Smooth muscle cell (in vitro differentiated cells): ENCODE measurements around the gene ADAMTS4. TPM values are rescaled to one million over a fixed set of nuclear protein-coding genes. Genes with fewer than 3 reads are reported as not detected.

ENCODE experiments used
- DNase-seq: peaks from one replicate; lab custom pipeline; 2025; ENCODE audit not compliant: unreplicated experiment; lab: John Stamatoyannopoulos, UW
- H2AFZ ChIP-seq: fragments of 200-600 bp; sonication (generic); 2 replicates; pipeline ENCODE4 v1.6.0; 2016; ENCODE audit warnings: antibody characterized with exemption, low read depth, mild to moderate bottlenecking
- H3F3A ChIP-seq: fragments of 200-600 bp; sonication (generic); 2 replicates; pipeline ENCODE4 v1.6.0; 2017; ENCODE audit warnings: antibody characterized with exemption, low read depth
- H3K27ac ChIP-seq: fragments of 200-600 bp; sonication (generic); 2 replicates; pipeline ENCODE4 v1.5.1; 2016; ENCODE audit warnings: low read depth, mild to moderate bottlenecking
- H3K27me3 ChIP-seq: fragments of 200-600 bp; sonication (generic); 2 replicates; pipeline ENCODE4 v1.6.1; 2016; ENCODE audit warnings: low read depth, mild to moderate bottlenecking
- H3K36me3 ChIP-seq: fragments of 200-600 bp; sonication (generic); 2 replicates; pipeline ENCODE4 v1.5.1; 2016; ENCODE audit warnings: low read depth
- H3K4me1 ChIP-seq: fragments of 200-600 bp; sonication (generic); 2 replicates; pipeline ENCODE4 v1.5.1; 2016; ENCODE audit warnings: low read depth
- H3K4me2 ChIP-seq: fragments of 200-600 bp; sonication (generic); 2 replicates; pipeline ENCODE4 v1.6.0; 2016; ENCODE audit warnings: mild to moderate bottlenecking
- H3K4me3 ChIP-seq: fragments of 200-600 bp; sonication (generic); 2 replicates; pipeline ENCODE4 v1.5.1; 2016; ENCODE audit warnings: mild to moderate bottlenecking
- H3K79me2 ChIP-seq: fragments of 200-600 bp; sonication (generic); 2 replicates; pipeline ENCODE4 v1.6.0; 2016; ENCODE audit warnings: low read depth, mild to moderate bottlenecking
- H3K9ac ChIP-seq: fragments of 200-600 bp; sonication (generic); 2 replicates; pipeline ENCODE4 v1.6.0; 2016; ENCODE audit warnings: low read depth
- H3K9me3 ChIP-seq: fragments of 200-600 bp; sonication (generic); replicated peaks from 2 replicates; pipeline ENCODE4 v1.5.1; 2016; ENCODE audit warnings: low read depth
- H4K20me1 ChIP-seq: fragments of 200-600 bp; sonication (generic); 2 replicates; pipeline ENCODE4 v1.6.0; 2016; ENCODE audit warnings: low read depth
- WGBS: methylation state at CpG from one replicate; pipeline ENCODE4 v1.1.7; 2016; ENCODE audit warnings: low lambda C conversion rate; 5-methylcytosine and 5-hydroxymethylcytosine counted together
- polyA plus RNA-seq: library from polyadenylated mRNA; unstranded; fragments of >200 nt; fragmentation: Nextera tagmentation; extraction: Ambion mirVana; gene quantifications from 2 replicates; pipeline ENCODE4 v1.2.1, GENCODE V29; 2016
- total RNA-seq: library from RNA; depleted of rRNA; stranded (reverse); fragments of >200 nt; gene quantifications from 2 replicates; pipeline ENCODE4 v1.2.3, GENCODE V29; 2014
- TF ChIP-seq, protein P1 (sequence below): fragments of 200-600 bp; sonication (generic); IDR thresholded peaks from 2 replicates; pipeline ENCODE4 v1.5.1; 2017; ENCODE audit warnings: borderline replicate concordance, mild to moderate bottlenecking, antibody characterized with exemption; ENCODE audit not compliant: insufficient read depth, poor library complexity, severe bottlenecking

The ADAMTS4 gene
- total and polyA plus RNA-seq, 2 experiments from 2014 or later = 17.1 to 28.3 TPM

DNA sequence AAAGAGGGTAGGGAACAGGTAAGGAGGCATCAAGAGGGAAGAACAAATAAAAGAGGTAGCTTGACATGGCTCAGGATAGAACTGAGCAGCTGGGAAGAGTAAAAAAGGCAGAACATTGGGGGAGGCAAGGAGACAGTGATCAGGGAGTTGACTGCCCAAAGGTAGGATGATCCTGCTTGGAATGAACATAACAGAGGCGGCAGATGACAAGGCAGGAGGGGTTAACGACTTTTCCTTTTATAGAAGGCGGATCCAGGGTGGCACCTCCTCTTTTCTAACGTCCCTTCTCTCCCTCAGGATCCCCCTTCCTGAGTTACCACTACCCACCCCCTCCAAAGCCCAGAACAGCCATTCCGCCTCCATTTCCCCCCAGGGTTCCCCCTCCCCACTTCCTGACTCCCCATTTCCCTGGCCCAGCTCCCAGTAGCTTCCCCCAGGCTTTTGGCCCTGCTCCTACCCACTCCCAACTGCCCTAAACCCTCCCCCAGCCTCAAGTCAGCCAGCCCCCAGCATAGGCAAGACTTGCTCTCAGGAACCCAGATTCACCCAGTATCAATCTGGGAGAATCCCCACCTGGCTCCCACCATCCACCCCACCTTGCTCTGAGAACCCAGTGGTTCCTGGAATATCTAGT, 769 bp upstream of the ADAMTS4 start:
- TF ChIP-seq, protein P1, sequence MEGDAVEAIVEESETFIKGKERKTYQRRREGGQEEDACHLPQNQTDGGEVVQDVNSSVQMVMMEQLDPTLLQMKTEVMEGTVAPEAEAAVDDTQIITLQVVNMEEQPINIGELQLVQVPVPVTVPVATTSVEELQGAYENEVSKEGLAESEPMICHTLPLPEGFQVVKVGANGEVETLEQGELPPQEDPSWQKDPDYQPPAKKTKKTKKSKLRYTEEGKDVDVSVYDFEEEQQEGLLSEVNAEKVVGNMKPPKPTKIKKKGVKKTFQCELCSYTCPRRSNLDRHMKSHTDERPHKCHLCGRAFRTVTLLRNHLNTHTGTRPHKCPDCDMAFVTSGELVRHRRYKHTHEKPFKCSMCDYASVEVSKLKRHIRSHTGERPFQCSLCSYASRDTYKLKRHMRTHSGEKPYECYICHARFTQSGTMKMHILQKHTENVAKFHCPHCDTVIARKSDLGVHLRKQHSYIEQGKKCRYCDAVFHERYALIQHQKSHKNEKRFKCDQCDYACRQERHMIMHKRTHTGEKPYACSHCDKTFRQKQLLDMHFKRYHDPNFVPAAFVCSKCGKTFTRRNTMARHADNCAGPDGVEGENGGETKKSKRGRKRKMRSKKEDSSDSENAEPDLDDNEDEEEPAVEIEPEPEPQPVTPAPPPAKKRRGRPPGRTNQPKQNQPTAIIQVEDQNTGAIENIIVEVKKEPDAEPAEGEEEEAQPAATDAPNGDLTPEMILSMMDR = no peak
- H4K20me1 ChIP-seq = no peaks in the 10 kb centered on the region
- peak overlapping the region; percentile 98 for H3K27ac ChIP-seq
- no peaks in the 10 kb centered on the region for H3K36me3 ChIP-seq
- peak overlapping the region; percentile 33 for H2AFZ ChIP-seq
- peaks cover 11% of the 10 kb centered on the region for H3F3A ChIP-seq
- WGBS = 0% methylated on average over 1 of the region's 5 CpGs
- no peaks in the 10 kb centered on the region for H3K27me3 ChIP-seq
- H3K9me3 ChIP-seq = no peaks in the 10 kb centered on the region
- H3K4me2 ChIP-seq = peak overlapping the region; percentile 87
- H3K4me1 ChIP-seq = peaks cover 55% of the 10 kb centered on the region
- H3K4me3 ChIP-seq = no peak overlapping the region
- no peak for DNase-seq
- H3K9ac ChIP-seq = peak overlapping the region; percentile 47
- H3K79me2 ChIP-seq = peaks cover 26% of the 10 kb centered on the region

DNA sequence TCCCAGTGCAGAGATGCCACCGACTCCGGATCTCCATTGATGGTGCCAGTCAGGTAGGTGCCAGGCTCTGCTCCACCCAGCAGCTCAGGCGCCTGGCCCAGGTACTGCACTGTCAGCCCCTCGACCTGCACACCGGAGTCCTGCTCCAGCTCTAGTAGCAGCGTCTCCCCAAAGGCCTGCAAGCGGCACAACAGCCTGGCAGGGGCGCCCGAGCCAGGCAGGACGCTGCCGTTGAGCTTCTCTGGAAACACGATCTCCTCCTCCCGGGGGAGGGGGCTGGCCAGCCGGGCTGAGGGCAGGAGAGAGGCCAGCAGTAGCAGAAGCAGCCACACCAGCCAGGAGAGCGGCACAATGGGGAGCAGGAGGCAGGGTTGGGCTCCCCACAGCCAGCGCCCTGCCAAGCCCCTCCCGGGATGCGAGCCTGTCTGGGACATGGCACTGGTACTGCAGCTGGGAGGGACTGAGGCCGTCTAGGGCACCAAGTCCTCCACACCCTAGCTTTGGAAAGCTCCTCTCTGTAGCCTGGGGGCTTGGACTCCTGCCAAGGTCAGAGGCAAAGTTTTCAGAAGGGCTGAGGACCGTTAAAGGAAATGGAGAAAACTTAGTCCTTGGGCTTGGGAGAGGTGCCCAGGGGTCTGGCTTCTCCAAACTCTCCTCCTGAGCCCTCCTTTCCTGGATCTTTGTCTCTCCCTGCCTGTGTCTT, 509 bp downstream of the ADAMTS4 start:
- Histone ChIP-seq H3K79me2 (peaks cover 17% of the 10 kb centered on the region), H3K4me2 (peak overlapping the region; percentile 87), H3K27me3 (no peaks in the 10 kb centered on the region), H3K9ac (peak overlapping the region; percentile 14), H3K4me1 (peaks cover 54% of the 10 kb centered on the region), H3K9me3 (no peaks in the 10 kb centered on the region), H3K4me3 (peak overlapping the region; percentile 45), H3F3A (peaks cover 11% of the 10 kb centered on the region), H4K20me1 (no peaks in the 10 kb centered on the region), H3K36me3 (no peaks in the 10 kb centered on the region), H2AFZ (no peak overlapping the region), H3K27ac (peak overlapping the region; percentile 98)
- 33% methylated on average over 20 of the region's 20 CpGs for WGBS
- DNase-seq = peak; percentile 60
- TF ChIP-seq, protein P1 = no peak

DNA sequence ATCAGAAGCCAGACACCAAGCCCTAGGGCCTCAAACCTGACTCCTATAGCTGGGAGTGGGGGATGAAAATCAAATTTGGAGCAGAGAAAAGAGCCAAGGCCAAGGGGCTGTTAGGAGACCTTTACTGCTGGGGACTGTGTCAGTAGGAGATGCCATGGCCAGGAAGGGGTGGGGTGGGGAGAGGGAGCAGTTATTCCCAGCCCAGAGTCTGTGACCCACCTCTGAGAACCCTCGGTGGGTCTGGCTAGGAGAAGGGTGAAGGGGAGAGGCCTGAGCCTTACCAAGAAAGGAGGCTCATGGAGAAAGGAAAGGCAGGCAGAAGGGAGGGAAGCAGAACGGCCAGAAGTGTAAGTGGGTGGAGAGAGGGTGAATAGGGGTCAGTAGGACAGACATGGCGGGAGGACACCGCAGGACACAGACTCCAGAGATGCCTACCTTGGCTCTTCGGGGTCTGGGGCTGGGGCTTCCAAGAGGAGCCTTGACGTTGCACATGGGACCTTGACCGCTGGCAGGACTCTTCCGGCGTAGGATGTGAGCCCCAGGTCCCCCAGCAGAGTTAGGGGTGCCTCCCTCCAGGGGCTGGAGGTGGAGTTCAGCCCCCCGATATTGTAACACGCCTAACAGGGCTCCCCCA, 1.2 kb downstream of the ADAMTS4 start:
- Histone ChIP-seq H3K4me1 (peaks cover 47% of the 10 kb centered on the region), H3K4me3 (peak overlapping the region; percentile 45), H3K36me3 (no peaks in the 10 kb centered on the region), H3K27ac (peak overlapping the region; percentile 98), H3K27me3 (no peaks in the 10 kb centered on the region), H3F3A (peaks cover 11% of the 10 kb centered on the region), H3K9ac (peak overlapping the region; percentile 78), H3K4me2 (peak overlapping the region; percentile 87), H3K79me2 (peaks cover 10% of the 10 kb centered on the region), H4K20me1 (no peaks in the 10 kb centered on the region), H2AFZ (peak overlapping the region; percentile 90), H3K9me3 (no peaks in the 10 kb centered on the region)
- no peak for DNase-seq
- TF ChIP-seq, protein P1 = no peak
- 79% methylated on average over 11 of the region's 11 CpGs for WGBS
